D721Med (cell line): ENCODE results near the gene RDH12.
"Not testable (repeated sequence)": the region's sequence is repeated elsewhere in the genome, so short reads cannot be mapped to it uniquely, and the experiment has no call there.

ENCODE experiments used
- DNase-seq: peaks from one replicate; pipeline ENCODE4 v3.0.0; 2011; ENCODE audit warnings: low spot score; ENCODE audit not compliant: insufficient read length
- FAIRE-seq: peaks from 2 replicates; lab custom pipeline; 2011; peaks lifted over from hg19 to GRCh38; lab: Jason Lieb, UNC
- TF ChIP-seq, protein P1 (sequence below): IDR thresholded peaks from 2 replicates; pipeline ENCODE4 v1.5.1; 2012; ENCODE audit warnings: mild to moderate bottlenecking, control low read depth; ENCODE audit not compliant: insufficient read depth; ENCODE audit errors: missing control alignments

RDH12 gene

DNA sequence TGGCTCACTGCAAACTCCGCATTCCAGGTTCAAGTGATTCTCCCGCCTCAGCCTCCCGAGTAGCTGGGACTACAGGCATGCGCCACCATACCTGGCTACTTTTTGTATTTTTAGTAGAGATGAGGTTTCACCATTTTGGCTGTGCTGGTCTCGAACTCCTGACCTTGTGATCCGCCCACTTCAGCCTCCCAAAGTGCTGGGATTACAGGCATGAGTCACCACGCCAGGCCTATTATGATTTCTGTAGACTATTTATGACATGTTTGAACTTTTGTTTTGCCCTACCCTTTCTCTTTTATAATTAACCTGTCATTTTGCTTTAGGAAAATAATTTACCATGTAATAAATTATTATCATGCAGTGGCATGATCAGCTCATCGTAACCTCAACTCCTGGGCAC lies at the start of gene RDH12:
RDH12 (plus strand) TSS at position 395 of the 400 bp plus-strand sequence. CDS start 20,757 bp downstream, outside the sequence.
- not testable (repeated sequence) for FAIRE-seq, DNase-seq

DNA sequence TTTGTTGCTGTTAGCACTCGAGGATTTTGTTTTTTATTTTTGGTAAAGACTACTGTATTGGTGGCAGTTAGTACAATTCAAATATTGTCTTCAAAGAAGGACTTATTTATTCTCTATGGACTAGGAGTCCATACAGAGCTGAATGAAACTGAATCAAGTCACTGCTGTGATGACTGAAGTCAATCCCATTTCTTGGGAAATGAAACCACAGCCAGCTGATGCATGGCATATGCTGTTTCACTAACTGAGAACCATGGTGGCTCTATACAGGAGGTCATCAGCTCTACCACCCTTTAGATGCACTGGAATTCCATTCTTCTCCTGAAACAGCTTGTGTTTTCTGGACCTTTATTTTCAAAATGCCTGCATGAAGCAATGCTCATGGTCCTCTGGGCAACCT lies 49.5 kb upstream of the RDH12 start:
- no peak for FAIRE-seq
- TF ChIP-seq, protein P1, sequence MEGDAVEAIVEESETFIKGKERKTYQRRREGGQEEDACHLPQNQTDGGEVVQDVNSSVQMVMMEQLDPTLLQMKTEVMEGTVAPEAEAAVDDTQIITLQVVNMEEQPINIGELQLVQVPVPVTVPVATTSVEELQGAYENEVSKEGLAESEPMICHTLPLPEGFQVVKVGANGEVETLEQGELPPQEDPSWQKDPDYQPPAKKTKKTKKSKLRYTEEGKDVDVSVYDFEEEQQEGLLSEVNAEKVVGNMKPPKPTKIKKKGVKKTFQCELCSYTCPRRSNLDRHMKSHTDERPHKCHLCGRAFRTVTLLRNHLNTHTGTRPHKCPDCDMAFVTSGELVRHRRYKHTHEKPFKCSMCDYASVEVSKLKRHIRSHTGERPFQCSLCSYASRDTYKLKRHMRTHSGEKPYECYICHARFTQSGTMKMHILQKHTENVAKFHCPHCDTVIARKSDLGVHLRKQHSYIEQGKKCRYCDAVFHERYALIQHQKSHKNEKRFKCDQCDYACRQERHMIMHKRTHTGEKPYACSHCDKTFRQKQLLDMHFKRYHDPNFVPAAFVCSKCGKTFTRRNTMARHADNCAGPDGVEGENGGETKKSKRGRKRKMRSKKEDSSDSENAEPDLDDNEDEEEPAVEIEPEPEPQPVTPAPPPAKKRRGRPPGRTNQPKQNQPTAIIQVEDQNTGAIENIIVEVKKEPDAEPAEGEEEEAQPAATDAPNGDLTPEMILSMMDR: no peak

DNA sequence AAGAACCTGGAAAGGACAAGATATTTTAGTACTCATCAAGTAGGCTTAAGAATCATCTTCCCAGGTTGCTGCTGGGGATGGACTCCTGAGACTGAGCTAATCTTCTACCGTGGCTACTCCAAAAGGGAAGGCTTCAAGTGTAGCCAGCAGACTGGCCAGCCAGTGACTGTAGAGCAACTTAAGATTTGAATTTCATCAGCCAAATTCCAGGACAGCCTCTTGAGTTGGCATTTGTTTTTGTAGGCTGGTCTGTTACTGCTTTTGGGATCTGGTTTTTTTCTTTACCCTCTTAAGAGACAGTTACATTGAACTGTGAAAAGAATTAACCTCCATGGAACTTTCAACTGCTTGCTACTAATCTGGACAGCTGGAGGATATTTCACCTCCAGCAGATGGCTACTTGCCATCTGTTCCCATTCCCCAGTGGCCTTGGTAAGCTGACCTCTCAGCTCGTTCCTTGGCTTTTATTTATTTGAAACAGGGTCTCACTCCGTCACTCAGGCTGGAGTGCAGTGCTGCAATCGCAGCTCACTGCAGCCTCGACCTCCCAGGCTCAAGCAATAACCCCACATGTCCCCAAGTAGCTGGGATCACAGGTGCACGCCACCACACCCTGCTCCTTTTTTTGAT lies 47.9 kb upstream of the RDH12 start:
- TF ChIP-seq, protein P1: no peak
- DNase-seq (no peak), FAIRE-seq (peak; percentile 73)

More for the DNA sequence above, 49.5 kb upstream of the RDH12 start:
- DNase-seq: no peak

DNA sequence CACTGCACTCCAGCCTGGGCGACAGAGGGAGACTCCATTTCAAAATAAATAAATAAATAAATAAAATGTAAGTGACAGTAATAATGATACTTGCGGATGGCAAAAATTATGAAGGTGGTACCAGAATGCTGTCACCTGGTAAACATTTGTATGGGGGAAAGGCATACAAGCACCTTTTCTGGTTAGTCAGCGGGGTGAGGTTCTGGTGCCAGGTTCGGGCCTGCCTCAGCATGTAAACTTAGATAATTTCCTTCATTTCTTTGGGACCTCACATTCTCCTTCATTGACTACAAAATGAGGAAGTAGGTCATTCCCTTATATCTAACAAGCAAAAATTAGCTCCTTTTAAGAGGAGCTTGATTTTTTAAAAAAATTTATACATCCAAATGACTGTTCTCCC lies 38.1 kb upstream of the RDH12 start:
- TF ChIP-seq, protein P1: no peak
- FAIRE-seq: no peak
- no peak for DNase-seq

DNA sequence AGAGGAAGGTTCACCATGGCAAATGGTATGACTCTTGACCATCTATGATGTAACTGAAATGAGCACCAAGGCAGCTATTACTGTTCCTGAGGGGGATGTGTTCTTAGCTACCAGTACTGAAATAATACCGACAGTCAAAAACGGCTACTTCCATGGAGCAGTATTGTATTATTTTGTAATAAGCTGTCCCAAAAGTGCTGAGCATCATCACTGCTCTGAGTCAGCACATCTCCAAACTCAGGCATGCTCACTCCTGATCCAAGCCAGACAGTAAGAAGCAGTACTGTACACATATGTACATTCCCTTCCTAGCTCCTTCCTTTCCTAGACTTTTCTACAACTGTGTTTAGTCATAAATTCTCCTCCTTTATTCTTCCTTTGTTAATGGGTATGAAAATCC lies 35.8 kb upstream of the RDH12 start:
- TF ChIP-seq, protein P1: no peak
- FAIRE-seq: no peak
- DNase-seq: no peak

DNA sequence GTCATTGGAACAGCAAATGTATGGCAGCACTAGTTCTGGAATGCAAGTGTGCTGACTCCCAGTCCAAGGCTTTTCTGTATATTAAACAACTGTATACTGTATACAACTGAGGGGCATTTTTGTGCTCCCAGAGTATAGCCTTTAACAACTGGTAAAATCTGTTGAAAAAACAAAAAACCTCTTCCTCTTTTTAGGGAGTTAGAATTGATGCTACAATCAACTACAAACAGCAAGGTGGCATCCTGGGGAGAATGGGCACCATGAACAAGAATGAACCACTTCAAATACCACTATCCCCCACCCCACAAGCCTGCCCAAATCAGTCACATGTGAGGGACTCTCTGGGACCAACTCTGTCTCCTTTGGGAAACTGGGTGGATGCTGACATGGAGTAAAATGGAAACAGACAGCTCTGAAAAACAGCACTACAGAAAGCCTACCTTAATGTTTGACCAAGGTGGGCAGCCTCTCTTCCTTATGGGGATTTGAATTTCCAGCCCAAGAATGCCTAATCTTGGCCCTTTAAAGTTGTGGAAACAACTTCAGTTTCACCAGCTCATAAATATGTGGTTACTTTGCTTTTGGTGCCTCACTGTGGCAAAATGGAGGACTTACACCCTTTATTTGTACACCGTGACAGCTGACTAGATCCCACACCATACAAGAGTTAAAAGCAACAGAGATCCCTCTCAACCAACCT lies 34.8 kb upstream of the RDH12 start:
- FAIRE-seq (no peak), DNase-seq (peak; percentile 36)
- TF ChIP-seq, protein P1: peak; percentile 79

DNA sequence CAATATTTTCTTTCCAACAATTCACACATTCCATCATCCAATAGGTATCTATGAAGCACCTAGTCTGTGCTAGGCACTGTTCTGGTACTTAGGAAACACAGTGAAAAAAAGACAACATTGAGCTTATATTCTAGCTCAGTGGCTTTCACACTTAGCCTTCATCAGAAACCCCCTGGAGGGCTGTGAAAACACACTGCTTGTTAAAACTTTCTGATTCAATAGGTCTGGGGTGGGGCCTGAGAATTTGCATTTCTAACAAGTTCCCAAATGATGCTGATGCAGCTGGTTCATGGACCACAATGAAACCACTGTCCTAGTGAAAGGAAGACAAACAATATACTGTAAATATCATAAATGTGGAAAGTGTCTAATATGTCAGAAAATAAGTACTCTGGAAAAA lies 33.1 kb upstream of the RDH12 start:
- TF ChIP-seq, protein P1: no peak
- FAIRE-seq: no peak
- DNase-seq: no peak
